NCI-H2029 (cell line): ENCODE measurements around the gene PTPRN2.

ENCODE experiments used
- DNase-seq: peaks from one replicate; lab custom pipeline; 2025; lab: John Stamatoyannopoulos, UW

Gene PTPRN2

DNA sequence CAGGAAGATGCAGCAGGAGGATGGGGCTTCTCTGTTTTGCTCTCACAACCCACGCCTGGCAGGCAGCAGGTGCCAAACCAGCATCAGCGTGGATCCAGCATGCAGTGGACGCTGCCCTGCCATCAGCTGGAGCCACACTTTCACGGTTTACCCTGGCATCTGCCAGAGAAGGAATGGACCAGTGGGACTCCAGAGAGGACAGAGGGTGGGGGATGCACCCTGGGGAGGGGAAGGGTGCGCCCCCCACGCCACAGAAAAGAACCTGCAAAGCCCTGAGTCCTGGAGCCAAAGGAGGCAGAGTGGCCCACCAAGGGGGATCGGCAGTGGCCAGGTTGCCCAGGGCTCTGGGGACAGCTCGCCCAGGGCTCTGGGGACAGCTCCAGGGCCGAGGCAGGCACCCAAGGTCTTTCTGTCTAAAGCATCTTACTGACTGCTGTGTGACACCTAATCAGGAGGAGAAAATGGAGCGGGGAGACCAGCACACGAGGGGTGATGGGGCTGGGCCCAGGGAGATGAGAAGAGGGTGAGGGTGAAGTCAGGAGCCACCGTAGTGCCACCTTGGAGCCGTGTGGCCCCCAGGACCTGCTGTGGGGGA lies 1025.7 kb downstream of the PTPRN2 start:
- no peak for DNase-seq

DNA sequence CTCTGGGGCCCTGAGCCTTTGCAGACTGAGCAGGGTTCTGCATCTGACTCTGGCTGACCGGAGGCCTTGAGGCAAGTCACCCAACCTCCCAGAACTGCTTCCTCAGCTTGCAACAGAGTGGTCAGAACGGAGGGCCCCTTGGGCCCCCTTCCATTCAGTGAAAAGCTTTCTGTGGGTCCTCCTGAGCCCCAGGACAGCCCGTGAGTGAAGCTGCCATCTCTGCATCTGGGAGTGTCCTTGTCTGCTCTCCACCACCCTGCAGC lies 1026.2 kb downstream of the PTPRN2 start:
- no peak for DNase-seq

DNA sequence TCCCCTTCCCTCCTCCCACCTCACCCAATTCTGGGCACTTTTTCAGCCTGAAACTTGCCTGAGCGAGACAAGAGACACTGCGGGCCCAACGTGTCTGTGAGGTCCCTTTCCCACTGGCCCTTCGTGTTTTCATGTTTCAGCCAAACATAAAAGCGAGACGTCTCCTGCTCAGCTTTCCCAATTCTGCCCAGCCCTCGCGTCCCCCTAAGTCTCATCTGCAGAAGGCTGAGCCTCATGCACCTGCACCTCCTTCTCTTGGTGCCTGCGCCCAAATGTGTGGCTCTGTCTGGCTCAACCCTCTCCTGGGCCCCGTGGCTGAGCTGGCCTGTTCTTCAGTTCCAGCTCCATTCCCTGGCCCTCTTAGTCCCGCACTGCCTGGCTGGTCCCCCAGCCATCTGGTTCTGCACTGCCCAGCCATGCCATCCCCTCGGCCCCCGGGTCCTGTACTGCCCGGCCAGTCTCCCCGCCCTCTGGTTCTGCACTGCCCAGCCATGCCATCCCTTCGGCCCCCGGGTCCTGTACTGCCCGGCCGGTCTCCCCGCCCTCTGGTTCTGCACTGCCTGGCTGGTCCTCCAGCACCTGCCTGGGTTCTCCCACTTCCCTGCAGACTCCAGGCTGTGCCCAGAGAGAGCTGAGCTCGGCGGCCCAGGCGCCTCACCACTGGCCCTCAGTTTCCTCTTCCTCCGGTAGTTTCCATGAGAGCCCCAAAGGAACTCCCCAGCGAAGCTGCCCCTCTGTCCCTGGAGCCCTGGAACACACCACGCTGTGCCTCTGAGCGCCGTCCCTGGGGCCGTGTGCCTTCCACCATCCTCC lies 1026.7 kb downstream of the PTPRN2 start:
- no peak for DNase-seq

DNA sequence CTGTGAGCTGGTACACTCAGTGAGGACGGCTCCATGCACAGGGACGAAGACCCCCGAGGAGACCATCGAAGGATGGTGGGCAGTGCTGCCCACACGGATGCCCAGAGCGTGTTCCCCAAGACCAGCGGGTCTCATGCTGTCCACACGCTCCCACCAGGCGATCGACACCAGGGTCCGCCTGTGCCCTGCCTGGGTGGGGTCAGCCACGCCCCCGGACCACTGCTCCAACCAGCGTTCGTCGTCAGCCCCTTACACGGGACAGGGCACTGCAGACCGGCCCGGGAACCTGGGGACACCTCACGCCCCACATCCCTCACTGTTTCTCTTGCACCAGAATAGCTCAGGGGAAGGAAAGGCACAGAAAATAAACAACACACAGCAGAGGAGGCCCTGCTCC lies 1027.4 kb downstream of the PTPRN2 start:
- no peak for DNase-seq

DNA sequence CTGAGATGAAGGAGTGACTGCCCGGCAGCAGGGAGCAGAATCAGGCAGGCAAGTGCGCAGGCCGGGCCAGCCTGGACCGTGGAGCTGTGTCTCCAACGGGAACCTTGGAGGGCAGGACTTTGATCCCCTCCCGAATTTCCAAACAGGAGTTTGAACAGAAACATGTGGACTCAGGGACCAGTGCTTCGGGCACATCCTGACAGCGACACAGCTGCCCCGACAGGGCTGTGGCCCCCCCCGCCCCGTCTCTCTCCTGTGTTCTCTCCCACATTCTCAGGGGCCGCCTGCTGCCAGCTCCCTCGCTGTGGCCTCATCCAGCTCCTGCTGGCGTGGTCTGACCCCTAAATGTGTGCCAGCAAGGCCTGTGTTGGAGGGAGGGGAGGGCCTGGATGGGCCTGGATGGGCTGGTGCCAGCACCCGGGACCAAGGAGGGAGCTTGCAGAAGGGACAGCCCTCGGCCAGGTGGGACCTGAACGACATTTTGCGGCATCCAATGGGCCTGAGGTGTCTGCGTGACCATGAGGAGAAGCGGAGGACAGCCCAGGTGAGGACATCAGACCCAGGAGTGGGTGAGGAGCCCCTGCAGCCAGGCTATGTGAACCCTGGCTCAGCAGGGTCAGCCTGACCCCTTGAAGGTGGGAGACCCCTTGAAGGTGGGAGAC lies 1027.9 kb downstream of the PTPRN2 start:
- no peak for DNase-seq

DNA sequence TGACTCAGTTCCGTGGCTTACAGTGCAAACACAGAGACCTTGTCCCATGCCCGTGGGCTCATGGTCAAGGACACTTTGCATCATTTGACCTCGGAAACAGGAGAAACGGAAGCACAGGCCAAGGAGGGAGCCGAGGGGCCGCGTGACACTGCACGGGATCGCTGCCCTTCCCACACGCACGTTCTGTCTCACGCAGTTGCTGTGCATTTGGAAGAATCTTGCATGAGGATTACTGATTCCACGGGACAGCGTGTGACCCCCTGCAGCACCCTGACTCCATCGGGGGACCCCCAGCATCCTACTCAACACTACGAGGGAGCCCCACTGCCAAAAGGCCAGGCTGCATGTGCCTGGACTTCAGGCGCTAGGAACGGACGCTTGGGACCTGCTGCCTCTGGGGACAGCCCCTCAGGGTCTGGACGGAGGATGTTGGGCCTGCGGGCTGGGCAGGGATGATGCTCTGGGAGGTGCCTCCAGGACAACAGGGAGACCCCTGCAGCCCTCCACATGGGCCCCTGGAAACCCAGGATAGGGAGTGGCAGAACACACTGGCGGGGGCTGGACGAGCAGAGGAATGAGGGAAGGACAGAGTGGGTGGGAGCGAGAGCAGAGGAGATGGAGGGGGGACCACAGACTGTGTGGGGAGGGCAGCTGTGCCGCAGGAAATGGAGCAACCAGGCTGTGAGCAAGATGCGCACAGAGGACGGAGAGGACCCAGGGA lies 1028.6 kb downstream of the PTPRN2 start:
- no peak for DNase-seq

DNA sequence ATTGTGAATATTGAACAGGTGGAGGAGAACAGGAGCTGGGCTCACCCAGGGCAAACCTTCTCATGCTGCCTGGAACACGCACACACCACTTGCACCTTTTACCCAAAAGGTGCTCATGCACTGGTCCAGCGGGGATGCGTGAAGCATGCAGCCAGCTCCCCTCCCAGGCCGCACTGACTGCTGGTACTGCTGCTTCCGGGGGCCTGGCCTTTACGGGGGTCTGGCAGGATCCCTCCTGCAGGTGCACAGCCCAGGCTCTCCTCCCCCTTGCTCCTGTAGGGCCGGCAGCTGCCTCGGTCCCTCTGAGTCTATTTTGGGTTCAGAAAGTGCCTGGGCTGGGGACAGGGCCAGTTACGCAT lies 1029.1 kb downstream of the PTPRN2 start:
- DNase-seq = no peak

DNA sequence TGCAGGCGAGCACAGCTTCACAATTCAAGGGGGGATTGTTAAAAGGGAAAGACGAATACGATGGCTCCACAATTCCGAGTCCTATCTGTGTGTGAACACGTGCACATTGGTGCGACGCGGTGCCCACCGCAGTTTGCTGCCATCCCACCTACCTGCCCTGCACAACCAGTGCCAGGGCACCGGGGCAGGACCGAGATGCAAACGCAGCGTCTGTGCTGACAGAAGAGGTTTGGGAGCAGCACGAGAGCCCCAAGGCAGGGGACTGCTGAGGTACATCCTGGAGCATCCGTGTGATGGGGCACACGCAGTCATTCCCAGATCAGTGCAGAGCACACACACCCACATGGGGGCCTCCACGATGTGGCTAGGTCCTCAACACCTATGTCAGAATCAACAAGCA lies 1029.6 kb downstream of the PTPRN2 start:
- no peak for DNase-seq

DNA sequence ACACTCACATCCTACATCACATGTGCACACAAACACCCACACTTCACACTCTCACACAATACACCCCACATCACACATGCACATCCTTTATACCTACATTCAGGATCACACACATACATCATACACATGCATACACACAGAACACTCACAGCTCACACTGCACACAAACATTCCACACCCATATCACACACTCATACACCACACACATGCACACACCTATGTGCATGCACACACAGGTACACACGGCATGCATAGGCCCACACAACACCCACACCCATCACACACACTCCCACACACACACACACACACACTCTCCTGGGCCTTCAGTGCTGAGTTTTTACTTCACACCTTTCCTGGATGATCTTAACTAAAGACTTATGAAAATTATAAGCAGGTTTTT lies 1030.4 kb downstream of the PTPRN2 start:
- no peak for DNase-seq

DNA sequence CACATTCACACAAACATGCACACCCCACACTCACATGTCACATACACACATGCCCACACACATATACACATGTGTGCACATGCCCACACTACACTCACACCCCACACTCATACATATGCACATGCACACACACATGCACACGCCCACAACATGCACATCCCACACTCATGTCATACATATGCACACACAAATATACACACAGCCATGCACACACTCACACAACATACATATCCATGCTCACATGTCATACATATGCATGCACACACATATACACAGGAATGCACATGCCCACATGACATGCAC lies 1031.0 kb downstream of the PTPRN2 start:
- no peak for DNase-seq

DNA sequence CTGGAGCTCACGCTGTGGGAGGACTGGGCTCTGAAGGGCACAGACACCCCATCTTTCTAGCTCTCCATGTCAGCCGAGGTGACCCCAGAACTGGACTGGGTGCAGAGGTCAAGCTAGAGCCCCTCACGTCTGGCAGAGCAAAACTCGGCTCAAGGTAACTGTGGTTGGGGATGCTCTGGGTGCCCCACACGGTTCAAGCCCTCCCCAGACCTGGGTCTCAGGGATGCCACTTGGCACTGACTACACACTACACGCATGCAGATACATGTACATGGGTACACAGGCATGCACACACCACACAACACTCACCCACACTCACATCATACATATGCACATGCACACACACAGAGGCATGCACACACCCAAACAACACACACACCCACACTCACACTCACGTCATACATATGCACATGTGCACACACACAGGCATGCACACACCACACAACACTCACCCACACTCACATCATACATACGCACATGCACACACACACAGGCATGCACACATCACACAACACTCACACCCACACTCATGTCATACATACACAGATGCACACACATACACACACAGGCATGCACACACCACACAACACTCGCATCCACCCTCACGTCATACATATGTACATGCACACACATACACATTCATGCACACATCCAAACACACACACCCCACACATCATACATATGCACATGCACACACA lies 1031.5 kb downstream of the PTPRN2 start:
- DNase-seq = no peak

DNA sequence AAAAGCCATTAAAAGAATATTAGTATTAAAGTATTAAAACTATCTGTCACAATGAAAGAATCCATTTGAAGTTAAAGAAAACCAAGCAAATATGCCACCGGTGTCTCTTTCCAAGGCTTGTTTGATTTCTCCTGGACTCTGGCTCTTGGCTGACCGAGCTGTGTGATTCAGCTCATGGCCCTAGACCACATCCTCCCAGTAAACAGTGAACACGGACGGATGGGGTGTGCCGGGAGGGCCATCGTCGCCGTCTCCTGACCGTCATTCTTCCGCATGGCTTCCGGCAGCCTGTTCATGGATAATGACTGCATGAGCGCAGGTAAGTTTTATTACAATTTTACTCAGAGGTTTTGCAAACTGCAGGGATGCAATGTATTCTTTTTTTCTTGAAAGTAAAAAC lies 1032.3 kb downstream of the PTPRN2 start:
- no peak for DNase-seq

DNA sequence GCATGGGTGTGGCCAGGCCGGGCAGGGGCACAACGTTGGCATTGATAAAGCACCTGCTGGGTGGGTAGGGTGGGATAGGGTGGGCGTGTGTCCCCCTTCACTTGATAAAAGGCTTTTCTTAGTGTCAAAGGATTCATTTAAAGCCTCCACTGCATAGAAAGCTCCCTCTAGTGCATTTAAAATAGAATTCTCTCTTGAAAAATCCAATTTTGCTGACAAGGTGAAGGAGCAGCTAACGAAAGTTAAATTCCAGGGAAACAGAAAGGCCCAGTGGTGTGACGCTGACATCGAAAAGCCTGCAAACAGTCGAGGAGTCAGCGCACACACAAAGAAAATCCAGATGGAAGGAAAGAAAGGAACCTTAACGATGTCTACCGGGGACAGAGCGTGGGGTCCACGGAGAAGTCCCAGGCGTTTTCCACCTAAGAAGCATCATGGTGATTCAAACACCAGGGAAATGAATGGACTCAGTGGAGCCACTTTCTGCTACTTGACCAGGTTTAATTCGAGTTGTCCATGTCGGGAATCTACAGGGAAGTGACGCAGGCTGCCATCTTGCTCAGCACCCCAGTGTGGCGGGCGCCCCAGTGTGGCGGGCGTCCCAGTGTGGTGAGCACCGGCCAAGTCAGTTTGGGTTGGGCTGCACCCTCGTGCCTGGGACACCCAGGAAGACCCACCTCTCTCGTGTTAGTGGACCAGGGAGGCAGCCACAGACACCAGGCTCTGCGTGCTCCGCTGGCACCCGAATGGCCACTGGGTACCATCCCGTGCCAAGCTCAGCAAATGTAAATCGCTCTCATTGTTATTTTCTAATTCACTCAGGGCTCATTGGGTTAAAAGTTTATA lies 1033.0 kb downstream of the PTPRN2 start:
- DNase-seq = no peak

DNA sequence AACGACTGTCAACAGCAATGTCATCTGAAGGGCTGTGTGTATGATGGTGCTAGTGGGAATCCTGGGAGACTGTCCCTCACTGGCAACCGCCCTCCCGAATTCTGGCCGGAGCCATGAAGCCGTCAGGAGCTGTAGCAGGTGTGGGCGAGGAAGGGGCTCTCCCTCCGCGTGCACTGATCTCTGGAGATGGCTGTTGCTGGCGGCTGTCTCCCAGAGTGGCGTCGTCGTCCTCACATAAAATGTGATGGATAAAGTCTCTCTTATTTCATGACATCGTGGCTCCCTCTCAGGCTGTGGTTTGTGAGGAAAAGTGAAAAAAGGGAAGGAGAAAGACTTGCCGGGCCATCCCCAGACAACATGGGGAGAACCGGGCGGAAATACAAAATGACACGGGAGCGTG lies 1034.4 kb downstream of the PTPRN2 start:
- no peak for DNase-seq

DNA sequence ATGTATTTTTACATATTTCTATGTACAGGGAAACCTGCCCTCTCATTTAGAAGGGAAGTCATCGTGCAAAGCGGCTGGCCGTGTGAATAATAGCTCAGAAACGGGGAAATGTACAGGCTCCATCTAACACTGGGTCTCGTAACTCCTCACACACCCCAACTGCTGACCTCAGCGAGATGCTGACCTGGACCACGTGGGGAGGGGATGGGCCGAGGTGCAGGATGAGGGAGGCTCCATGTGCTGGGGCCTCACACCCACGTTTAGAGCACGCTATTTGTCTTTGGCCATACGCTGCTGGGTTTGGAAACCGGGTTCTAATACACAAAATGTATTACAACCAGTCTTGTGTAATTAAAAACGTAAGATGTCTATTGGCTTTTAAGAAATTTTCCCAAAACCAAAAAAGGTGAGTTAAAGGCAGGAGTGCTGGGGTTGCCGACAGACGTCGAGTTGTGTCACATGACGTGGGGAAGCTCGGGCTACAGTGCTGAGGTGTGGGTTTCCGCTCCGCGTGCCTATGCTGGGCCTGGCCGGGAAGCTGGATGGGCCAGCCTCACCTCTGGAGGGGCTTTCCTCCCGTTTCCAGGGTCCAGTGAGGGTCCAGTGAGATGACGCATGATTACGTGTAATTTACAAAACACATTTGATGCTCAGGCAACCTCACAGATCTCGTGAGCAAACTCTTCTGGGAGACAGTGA lies 1035.2 kb downstream of the PTPRN2 start:
- no peak for DNase-seq

DNA sequence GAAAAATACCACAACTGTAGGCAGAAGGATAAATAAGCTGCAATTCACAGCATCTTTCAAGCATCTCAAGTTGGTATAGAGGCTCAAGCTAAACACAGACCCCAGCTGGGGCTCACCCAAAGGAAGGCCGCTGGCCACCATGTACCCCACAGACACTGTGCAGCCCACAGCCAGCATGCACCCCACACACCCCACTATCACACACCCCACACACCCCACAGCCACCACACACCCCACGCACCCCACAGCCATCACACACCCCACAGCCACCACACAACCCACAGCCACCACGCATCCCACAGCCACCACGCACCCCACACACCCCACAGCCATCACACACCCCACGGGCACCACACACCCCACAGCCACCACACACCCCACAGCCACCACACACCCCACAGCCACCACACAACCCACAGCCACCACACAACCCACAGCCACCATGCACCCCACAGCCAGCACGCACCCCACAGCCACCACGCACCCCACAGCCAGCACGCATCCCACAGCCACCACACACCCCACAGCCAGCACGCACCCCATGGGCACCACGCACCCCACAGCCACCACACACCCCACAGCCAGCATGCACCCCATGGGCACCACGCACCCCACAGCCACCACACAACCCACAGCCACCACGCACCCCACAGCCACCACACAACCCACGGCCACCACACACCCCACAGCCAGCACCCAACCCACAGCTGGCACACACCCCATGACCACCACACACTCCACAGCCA lies 1036.1 kb downstream of the PTPRN2 start:
- DNase-seq = no peak

DNA sequence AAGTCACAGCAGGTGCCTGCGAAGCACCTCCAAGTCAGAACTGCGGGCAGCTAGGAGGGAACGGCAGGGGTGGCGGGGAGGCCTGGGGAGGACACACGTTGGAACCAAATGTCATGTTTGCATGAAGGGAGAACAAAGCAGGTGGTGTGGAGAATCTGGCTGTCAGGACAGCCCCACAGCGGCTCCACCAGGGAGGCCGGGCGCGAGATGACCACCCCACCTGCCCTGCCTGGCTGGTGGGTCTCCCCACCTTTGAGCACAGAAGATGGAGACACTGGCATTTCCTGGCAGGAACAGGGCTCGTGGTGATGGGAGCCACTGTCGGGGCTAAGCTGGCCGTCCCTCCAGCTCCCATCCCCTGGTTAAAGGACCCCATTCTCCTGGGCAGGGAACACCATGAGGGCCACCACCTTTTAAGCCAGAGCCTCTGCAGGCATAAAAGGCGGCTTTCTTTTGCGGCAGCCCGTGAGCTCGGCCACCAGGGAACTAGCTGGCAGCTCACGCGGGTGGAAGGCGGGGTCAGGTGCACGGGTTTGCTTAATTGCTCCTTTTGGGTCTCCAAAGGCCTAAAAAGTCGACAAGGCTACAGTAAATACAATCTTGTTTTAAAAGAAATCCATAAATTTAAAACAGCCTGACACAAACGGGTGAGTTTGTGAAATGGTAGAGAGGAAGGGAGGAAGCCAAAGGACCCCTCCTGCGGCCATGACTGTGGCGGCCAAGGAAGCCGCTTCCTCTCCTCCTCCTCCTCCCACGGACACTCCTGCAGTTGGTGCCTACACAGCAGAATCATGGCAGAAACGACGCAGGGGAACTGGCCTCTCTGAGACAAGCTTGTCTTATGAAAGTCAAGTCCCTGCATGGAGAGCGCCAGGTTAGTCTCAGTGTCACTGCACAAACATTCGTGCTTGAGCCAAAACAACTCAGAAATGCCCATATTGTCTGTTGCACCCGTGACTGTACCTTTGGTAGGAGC lies 1037.0 kb downstream of the PTPRN2 start:
- DNase-seq = no peak

DNA sequence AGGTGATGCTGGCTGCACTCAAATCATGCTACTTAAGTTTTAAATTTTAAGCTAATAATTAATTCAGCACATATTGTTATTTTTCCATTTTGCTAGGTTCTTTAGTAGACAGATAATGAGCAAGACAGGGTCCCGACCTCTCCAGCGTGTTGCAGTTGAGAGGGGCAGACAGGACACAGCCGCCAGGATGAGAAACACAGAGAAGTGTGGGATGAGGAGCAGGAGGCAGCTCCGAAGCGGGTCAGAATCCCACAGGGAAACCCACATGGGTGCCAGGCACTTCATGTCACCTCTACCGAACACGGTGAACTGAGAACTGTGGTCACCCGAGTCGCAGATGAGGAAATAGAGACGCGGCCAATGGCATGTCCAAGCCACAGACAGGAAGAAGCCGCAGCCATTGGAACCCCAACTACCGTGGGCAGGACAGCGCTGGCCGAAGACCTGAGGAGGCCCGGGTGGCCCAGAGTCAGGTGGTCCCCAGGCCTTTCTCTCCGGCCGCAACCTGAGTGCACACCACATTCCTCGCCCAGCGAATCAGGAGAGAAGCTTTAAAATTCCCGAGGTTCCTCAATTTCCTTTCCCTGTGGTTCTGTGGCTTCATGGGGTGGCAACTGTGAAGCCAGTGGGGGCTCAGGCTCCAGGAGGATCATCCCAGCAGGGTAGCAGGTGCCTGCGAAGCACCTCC lies 1037.9 kb downstream of the PTPRN2 start:
- no peak for DNase-seq
